Activated CD4-positive, alpha-beta T cell treated with anti-CD3 and anti-CD28 coated beads for 48 hours (primary cell): ENCODE data around the gene APCDD1L.

Experiments used
- DNase-seq: peaks from one replicate; pipeline ENCODE4 v3.0.0-alpha.2; 2020

Gene APCDD1L

GRCh38 chr20:58544891-58545290 is 29.7 kb upstream of the APCDD1L start:
- DNase-seq = no peak

DNA sequence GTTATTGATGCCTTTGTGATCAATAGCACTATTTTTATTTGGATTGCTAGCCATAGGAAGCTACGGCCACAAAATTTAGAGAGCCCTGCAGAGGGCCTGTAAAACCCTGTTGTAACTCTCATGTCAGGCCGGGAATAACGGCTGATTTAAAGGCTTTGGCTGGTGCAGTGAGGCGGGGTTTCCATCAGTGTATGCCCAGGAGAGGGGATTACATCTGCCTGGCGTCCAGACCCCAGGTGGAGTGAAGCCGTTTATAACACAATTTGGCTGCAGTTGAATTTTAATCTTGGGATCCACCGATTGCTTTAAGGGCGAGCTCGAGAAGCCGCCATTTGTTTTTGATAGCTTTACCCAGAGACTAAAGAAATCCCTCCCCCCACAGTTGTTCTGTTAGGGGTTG is 29.1 kb upstream of the APCDD1L start:
- no peak for DNase-seq

DNA sequence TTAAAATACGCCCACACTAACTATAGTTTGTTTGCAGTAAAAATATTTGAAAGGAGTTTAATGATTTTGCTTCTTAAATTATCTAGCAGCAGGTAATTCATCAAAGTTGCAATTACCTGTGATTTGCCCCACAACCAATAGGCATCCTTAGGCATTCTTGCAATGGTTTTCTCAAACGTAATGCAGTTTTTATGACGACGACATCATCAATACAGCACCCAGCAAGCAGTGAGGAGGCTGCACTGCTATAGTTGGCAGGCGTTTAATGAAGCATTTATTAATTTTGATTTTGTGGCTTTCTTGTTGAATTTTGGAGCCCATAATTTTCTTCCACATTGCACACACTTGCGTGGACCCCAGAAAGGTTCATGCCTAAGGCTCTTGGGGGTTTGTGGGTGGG is 28.1 kb upstream of the APCDD1L start:
- no peak for DNase-seq

DNA sequence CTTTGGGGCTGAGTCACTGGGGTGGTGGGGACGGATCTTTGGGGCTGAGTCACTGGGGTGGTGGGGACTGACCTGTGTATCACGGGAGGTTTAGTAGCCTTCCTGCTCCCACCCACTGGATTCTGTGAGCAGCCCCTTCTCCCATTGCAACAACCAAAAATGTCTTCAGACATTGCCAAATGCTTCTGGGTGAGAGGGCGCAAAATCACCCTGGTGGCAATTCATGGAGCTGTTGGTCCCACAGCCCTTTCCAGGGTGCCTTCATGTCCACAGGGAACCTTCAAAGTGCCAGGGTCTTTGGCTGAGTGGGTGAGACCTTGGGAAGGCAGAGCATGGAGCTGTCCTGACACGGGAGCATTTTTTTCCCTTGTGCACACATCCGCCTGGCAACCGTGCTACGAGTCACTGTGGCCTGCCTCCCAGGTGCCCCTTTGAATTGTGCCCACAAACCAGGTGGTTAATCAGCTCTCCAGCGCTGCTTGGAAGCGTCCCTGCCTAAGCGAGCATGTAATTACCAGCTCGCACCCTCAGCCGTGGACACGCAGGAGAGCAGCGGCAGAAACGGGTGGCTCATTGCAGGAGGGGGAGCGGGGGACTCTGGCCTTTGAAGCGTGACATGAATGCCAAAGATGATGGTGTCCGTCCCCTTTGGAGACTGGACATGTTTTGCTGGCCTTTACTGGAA is 27.4 kb upstream of the APCDD1L start:
- DNase-seq = peak; percentile 27

- peak; percentile 63 for DNase-seq
These were observed 26.8 kb upstream of the APCDD1L start for GRCh38 chr20:58542034-58542410.

GRCh38 chr20:58538752-58539151 is 23.6 kb upstream of the APCDD1L start:
- peak; percentile 23 for DNase-seq

DNA sequence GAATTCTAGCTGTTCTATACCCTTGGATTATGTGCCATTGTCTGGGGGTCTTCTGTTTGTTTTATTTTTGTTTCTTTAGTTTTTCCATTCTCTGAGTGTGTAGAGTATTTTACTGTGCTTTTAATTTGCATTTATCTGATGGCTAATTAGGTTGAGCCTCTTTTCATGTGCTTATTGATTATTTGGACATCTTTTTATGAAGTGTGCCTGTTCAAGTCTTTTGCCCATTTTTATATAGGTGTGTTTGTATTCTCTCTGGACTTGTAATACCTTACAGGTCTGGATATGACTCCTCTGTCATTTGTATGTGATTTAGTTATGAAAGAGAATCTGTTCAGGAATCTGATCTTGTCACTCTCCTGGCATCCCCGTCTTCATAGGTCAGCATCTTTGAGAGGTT is 22.6 kb upstream of the APCDD1L start:
- no peak for DNase-seq

GRCh38 chr20:58536289-58536688 is 21.1 kb upstream of the APCDD1L start:
- DNase-seq = no peak

DNA sequence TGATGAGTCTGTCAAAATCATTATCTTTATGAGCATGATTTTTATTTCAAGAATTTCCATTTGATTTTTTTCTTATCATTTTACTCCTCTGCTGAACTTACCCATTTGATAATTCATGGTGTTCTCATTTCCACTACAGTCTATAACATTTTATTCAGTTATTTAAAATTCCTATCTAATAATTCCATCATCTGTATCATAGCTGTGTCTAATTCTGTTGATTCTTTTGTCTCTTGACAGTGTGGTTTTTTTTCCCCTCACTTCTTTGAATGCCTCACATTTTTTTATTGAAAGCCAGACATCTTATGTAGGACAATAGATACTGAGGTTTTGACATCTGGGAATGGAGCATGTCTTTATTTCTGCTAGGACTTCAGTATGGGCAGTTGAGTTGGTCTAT is 16.5 kb upstream of the APCDD1L start:
- DNase-seq = no peak

DNA sequence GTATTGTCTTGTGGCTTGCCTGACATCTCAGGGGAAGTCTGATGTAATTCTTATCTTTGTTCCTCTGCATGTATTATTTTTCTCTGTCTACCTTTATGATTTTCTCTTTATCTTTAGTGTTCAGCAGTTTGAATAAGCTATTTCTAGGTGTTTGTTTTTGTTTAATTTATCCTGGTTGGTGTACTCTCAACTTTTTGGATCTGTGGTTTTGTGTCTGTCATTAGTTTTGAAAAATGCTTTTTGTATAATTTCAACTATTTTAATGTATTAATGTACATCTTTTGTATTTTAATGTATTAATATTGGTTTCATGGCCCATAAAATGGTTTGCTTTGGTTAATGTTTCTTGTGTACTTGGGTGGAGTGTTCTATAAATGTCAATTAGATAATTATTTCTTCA is 15.9 kb upstream of the APCDD1L start:
- DNase-seq = no peak

- DNase-seq = no peak
These were observed 13.2 kb upstream of the APCDD1L start for GRCh38 chr20:58528412-58528811.

- no peak for DNase-seq
These were observed 11.2 kb upstream of the APCDD1L start for GRCh38 chr20:58526411-58526810.

- DNase-seq = no peak
These were observed 9.6 kb upstream of the APCDD1L start for GRCh38 chr20:58524814-58525213.

DNA sequence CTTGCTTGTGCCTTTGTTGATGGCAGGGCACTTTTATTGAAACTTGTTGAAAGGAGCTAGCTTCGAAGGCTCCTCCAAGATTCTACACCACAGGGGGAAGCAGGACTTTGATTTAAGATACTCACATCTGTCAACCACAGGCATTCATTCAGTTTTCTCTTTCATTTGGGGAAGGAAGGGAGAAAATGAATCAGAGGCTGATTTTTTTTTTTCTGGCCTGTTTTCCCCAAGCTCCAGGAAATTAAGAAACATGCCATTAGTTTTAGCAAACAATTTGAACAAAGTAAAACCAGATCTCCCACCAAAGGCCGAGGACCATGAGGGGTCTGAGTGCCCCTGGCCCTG is 8.7 kb upstream of the APCDD1L start:
- no peak for DNase-seq

DNA sequence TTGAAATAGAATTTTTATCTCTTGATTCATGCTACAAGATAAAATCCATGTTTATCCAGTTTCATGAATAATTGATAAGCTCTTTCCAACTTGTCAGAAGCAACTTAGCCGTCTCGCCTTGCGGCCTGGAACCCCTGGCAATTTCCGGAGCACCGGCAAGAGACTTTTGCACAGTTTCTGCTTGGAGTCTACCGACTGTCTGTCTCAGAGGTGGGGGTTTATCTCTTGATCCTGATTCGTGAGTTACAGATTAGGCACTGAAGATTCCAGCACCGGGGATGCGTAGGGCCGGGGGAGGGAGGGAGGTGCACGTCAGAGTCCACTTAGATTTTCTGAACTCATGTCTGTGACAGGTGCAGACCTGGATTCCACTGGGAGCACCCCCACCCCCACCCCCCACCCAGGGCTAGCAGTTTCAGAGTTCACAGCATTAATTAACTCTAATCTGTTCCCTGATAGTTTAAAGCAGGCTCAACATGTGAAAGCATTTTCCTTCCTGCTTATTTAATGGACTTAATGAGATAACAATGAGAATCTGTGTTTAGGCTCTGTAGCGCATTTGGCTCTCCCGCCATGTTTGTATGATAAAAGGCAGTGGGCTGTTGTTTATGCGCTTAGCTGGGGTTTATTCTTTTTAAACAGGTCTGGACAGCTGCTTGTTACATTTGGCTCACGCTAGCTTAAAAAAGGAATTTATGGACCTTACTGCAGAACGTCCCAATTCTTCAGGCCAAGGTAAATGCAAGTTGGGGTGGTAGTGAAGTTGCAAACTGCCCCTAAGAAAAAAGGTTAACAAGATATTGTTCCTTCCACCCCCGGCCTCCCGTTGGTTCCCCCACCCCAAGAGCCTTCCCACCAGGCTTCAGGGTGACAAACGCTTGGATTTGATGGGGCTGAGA is 8.1 kb upstream of the APCDD1L start:
- DNase-seq = no peak

GRCh38 chr20:58522666-58523065 is 7.5 kb upstream of the APCDD1L start:
- DNase-seq = no peak

GRCh38 chr20:58521763-58522162 is 6.6 kb upstream of the APCDD1L start:
- no peak for DNase-seq

- no peak for DNase-seq
These were observed 4.9 kb upstream of the APCDD1L start for GRCh38 chr20:58519940-58520712.

- DNase-seq = no peak
These were observed 3.8 kb upstream of the APCDD1L start for GRCh38 chr20:58518896-58519593.

- no peak for DNase-seq
These were observed 3.2 kb upstream of the APCDD1L start for GRCh38 chr20:58518387-58518786.

- no peak for DNase-seq
These were observed 622 bp downstream of the APCDD1L start for GRCh38 chr20:58514321-58515232.
